Mucosa of descending colon (tissue), 3 donors: ENCODE measurements around the gene RAP1A. TPM values are rescaled to one million over a fixed set of nuclear protein-coding genes. Genes with fewer than 3 reads are reported as not detected.
"Not testable (repeated sequence)": the region's sequence is repeated elsewhere in the genome, so short reads cannot be mapped to it uniquely, and the experiment has no call there.

Experiments
- ATAC-seq: fragments of 200-7000 bp; cut with Tn5 transposase; one replicate; pipeline ENCODE4 v1.9.1; 2020; ENCODE audit warnings: mild to moderate bottlenecking, moderate library complexity
- DNase-seq, 3 donors: peaks; one replicate each; pipeline ENCODE4 v3.0.0-alpha.2; 2020
- H3K36me3 ChIP-seq: fragments of 200-600 bp; one replicate; pipeline ENCODE4 v1.8.0; 2021; ENCODE audit warnings: low read depth, mild to moderate bottlenecking
- H3K4me1 ChIP-seq: fragments of 200-600 bp; one replicate; pipeline ENCODE4 v1.8.0; 2021; ENCODE audit warnings: low read depth, mild to moderate bottlenecking
- H3K4me3 ChIP-seq: fragments of 200-600 bp; one replicate; pipeline ENCODE4 v1.8.0; 2021; ENCODE audit warnings: mild to moderate bottlenecking
- H3K9me3 ChIP-seq: fragments of 200-600 bp; one replicate; pipeline ENCODE4 v1.8.0; 2021; ENCODE audit warnings: mild to moderate bottlenecking
- intact Hi-C, 2 donors: fragments of 100-400 bp; cut with DNase I in 1 of 2; cut with micrococcal nuclease in 1 of 2; formaldehyde crosslinking; loops; one replicate each; pipeline versions ENCODE4 v1.11.0 to v1.11.1; 2022; cut with DNase I, micrococcal nuclease
- total RNA-seq, 3 donors: library from RNA; stranded (reverse); fragmentation: NEBNext Ultra II Directional in 2 of 3; extraction: Animal tissue kit (Norgen Biotek cat#: 25700) in 2 of 3; gene quantifications; one replicate each; pipeline versions ENCODE4 v1.2.1 to v1.2.4, GENCODE V29; 2021 to 2023
- TF ChIP-seq, protein P1 (sequence below): fragments of 200-600 bp; IDR thresholded peaks from one replicate; pipeline ENCODE4 v1.8.0; 2022; ENCODE audit warnings: antibody characterized with exemption, mild to moderate bottlenecking
- donor health status: DM: no; HTN: no; CAD: no; lungs with moderate emphysema.
- donor health status: DM: no; HTN: no; CAD: no.
- donor health status: DM: no; HTN: yes; CAD: no.

Gene RAP1A
- total RNA-seq, 3 donors from 2014 or later: 84.4 to 272 (median 95.4) TPM

DNA sequence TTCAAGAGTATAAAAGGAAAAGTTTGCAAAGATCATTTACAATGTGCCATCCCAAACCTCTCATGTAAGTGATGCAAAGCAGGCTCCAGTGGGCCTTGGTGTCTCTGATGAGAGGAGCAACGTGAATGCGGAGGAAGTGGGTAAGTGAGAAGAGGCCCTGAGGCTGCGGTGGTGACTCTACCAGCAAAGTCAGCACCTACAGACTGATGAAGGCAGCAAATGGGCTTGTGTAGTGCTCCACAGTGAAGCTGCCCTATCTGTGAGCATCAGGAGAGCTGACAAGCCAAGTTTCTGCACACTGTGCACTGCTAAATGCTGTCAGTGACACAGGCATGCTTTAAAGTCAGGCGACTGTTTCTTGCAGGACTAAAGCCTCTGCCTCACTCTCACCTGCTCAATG, 15.6 kb upstream of the RAP1A start:
- no peaks in the 10 kb centered on the region for H3K9me3 ChIP-seq
- no peak overlapping the region for H3K4me3 ChIP-seq
- ATAC-seq (peak; percentile 89), DNase-seq (peak; percentile 49 to 71 (median 53))
- intact Hi-C loops: no loop called here
- TF ChIP-seq, protein P1, sequence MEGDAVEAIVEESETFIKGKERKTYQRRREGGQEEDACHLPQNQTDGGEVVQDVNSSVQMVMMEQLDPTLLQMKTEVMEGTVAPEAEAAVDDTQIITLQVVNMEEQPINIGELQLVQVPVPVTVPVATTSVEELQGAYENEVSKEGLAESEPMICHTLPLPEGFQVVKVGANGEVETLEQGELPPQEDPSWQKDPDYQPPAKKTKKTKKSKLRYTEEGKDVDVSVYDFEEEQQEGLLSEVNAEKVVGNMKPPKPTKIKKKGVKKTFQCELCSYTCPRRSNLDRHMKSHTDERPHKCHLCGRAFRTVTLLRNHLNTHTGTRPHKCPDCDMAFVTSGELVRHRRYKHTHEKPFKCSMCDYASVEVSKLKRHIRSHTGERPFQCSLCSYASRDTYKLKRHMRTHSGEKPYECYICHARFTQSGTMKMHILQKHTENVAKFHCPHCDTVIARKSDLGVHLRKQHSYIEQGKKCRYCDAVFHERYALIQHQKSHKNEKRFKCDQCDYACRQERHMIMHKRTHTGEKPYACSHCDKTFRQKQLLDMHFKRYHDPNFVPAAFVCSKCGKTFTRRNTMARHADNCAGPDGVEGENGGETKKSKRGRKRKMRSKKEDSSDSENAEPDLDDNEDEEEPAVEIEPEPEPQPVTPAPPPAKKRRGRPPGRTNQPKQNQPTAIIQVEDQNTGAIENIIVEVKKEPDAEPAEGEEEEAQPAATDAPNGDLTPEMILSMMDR: no peak
- H3K4me1 ChIP-seq: no peaks in the 10 kb centered on the region
- H3K36me3 ChIP-seq: no peaks in the 10 kb centered on the region

DNA sequence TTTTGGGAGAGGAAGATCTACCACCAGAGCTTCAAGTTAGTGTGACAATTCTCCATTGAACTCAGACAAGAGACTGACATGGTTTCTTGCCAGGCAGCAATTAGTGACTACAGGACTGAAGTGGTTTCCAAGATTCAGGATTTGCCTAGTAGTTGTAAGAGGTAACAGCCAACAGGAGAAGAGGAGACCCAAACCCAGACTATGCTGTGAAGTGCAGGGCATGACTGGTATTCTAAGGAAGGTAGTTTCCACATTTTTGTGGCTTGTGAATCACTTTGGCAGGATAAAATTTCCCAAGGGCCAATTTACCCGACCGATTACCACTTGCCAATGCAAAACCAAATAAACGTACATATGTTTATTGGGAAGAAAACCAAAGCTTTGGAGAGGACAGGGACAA, 14.7 kb upstream of the RAP1A start:
- ATAC-seq (no peak), DNase-seq (no peak)
- TF ChIP-seq, protein P1: no peak
- Histone ChIP-seq H3K36me3 (no peaks in the 10 kb centered on the region), H3K4me1 (no peaks in the 10 kb centered on the region), H3K9me3 (no peaks in the 10 kb centered on the region), H3K4me3 (no peak overlapping the region)
- intact Hi-C loops: no loop called here

- DNase-seq (peak in 1 of 3 donors; percentile 42), ATAC-seq (no peak)
Observed at GRCh38 chr1:111605576-111605975, 14.0 kb upstream of the RAP1A start.

GRCh38 chr1:111606457-111607215, 13.0 kb upstream of the RAP1A start:
- H3K36me3 ChIP-seq, intact Hi-C loops, H3K4me1 ChIP-seq, ATAC-seq, H3K4me3 ChIP-seq, H3K9me3 ChIP-seq: not testable (repeated sequence)
- peak in 1 of 3 donors; percentile 38 for DNase-seq

More at GRCh38 chr1:111605576-111605975, 14.0 kb upstream of the RAP1A start:
- intact Hi-C loops: no loop called here
- Histone ChIP-seq H3K36me3 (no peaks in the 10 kb centered on the region), H3K4me1 (no peaks in the 10 kb centered on the region), H3K9me3 (no peaks in the 10 kb centered on the region), H3K4me3 (no peak overlapping the region)
- TF ChIP-seq, protein P1: no peak

DNA sequence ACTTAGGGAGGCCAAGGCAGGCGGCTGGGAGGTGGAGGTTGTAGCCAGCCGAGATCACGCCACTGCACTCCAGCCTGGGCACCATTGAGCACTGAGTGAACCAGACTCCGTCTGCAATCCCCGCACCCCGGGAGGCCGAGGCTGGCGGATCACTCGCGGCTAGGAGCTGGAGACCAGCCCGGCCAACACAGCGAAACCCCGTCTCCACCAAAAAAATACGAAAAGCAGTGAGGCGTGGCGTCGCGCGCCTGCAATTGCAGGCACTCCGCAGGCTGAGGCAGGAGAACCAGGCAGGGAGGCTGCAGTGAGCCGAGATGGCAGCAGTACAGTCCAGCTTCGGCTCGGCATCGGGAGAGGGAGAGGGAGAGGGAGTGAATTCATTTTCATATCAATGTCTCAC, 11.1 kb upstream of the RAP1A start:
- H3K36me3 ChIP-seq, ATAC-seq, H3K4me1 ChIP-seq, H3K9me3 ChIP-seq, DNase-seq, intact Hi-C loops, H3K4me3 ChIP-seq: not testable (repeated sequence)

DNA sequence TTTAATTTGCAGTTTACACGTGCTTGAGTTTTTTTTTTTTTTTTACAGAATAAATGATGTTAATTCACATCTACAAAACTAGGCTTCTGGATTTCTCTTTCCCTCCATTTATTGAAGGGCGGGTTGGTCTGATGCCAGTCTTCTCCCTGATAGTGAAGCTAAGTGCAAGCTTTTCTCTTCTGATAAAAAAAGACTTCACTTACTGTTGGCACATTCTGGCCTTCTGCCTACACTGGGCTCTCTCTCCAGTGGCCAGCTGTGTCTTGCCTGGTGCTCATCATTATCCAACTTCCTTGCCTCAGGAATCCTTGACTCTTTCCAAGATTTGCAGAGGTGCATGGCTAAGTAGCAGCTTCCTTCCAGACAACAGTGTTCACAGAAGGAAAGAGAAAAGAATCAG, 7.6 kb upstream of the RAP1A start:
- DNase-seq (no peak), ATAC-seq (no peak)
- TF ChIP-seq, protein P1: no peak
- intact Hi-C loops: no loop called here
- Histone ChIP-seq H3K4me1 (no peaks in the 10 kb centered on the region), H3K9me3 (no peaks in the 10 kb centered on the region), H3K36me3 (no peaks in the 10 kb centered on the region), H3K4me3 (no peak overlapping the region)
